Inflammatory macrophage treated with lipopolysaccharide for 1 hour (primary cell): ENCODE measurements around the gene DNAJA4.
A peak's percentile ranks its signal among the peaks of the same experiment; 100 is the strongest.

Experiments used
- DNase-seq, 2 donors: peaks; one replicate each; pipeline ENCODE4 v3.0.0-alpha.2; 2020 to 2022

The DNAJA4 gene

GRCh38 chr15:78317145-78317836, 52.9 kb downstream of the DNAJA4 start:
- no peak for DNase-seq

- DNase-seq: no peak
Observed at GRCh38 chr15:78319588-78319987, 55.2 kb downstream of the DNAJA4 start.

GRCh38 chr15:78320183-78320582, 55.8 kb downstream of the DNAJA4 start:
- DNase-seq: no peak

- no peak for DNase-seq
Observed at GRCh38 chr15:78321041-78321570, 56.7 kb downstream of the DNAJA4 start.

GRCh38 chr15:78321786-78322185, 57.4 kb downstream of the DNAJA4 start:
- DNase-seq: no peak

GRCh38 chr15:78322243-78322642, 57.9 kb downstream of the DNAJA4 start:
- no peak for DNase-seq

GRCh38 chr15:78322724-78323521, 58.6 kb downstream of the DNAJA4 start:
- DNase-seq: no peak

GRCh38 chr15:78323693-78324092, 59.3 kb downstream of the DNAJA4 start:
- DNase-seq: no peak

GRCh38 chr15:78324144-78324543, 59.8 kb downstream of the DNAJA4 start:
- DNase-seq: no peak

- no peak for DNase-seq
Observed at GRCh38 chr15:78325092-78325843, 60.9 kb downstream of the DNAJA4 start.

GRCh38 chr15:78327466-78327865, 63.1 kb downstream of the DNAJA4 start:
- DNase-seq: peak; percentile 47 to 76

GRCh38 chr15:78329625-78330024, 65.3 kb downstream of the DNAJA4 start:
- DNase-seq: no peak
